NCI-H345 treated with DMSO at 0.1 percent for 48 hours (cell line): ENCODE results near the gene IYD.
"Not testable (repeated sequence)": the region's sequence is repeated elsewhere in the genome, so short reads cannot be mapped to it uniquely, and the experiment has no call there.

Source experiments
- DNase-seq: peaks from one replicate; lab custom pipeline; 2025; ENCODE audit not compliant: unreplicated experiment; lab: John Stamatoyannopoulos, UW

IYD gene

DNA sequence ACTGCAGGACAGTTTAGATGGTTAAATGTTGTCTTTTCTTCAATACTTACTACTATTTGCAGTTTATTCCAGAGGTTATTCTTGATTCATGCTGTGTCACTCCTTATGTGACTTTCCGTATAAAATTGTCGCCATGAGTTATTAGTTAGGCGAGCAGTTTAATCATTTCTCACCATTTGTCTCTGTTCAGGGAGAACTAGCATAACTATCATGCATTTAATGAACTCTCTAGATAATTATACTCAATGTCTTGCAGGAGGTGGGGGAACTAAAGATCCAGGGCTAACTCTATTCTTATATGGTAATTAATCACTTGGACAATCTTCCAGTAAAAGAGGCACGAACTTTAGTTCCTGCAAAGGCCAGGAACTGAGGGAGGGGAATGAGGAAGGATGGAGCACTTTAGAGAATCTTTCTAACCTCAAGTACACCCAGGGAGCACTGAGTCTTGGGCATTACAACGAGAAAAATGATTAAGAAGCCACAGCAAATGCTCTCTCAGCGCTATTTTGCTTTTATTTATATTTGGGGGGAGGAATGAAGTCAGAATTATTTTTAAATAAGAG, 58.3 kb downstream of the IYD start:
- no peak for DNase-seq

DNA sequence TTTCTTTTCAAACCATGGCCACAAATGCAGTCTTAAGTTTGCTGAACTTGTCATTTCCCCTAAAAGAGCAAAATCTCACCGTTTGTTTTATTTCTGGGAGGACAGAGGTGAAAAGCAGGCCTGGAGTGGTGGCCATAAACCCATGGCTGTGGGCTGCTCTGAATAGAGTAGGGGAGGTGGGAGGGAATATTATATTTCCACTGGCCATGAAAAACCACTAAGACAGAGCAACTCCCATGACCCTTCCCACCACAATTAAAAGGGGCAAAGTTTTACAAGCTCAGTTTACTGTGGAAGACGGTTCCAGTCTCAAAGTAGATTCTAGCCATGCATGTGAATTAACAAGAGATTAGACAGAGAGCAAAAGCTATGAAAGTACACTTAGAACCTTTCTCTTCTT, 59.0 kb downstream of the IYD start:
- no peak for DNase-seq

DNA sequence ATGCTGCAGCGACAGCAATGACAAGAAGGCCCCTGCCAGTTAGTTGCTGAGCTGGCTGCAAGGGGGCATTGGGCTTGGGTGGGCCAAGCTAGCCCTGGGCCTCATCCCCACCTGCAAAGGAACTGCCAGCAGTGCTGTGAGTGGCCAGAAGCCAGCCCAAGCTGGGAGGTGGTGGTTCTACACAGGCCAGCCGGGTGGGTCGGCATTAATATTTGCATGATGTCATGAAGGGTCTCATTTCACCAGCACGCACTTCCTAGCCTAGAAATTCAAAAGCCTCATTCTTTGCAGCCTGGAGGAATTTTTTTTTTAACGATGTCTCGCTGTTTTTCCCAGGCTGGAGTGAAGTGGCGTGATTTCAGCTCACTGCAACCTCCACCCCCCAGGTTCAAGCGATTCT, 62.0 kb downstream of the IYD start:
- DNase-seq, result no peak

DNA sequence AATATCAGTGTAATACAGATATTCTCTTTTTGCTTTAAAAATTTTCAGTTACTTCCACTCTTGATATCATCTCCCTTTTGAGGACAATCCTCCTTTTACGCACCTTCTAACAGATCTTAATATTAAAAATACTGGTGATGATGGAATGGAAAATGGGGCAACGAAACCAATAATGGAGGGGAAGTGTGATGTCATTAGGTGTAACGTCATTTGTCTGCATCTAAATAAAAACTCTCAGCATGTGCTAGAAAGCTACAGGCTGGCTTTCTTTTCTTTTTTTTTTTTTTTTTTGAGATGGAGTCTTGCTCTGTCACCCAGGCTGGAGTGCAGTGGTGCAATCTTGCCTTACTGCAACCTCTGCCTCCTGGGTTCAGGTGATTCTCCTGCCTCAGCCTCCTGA, 66.5 kb downstream of the IYD start:
- no peak for DNase-seq

DNA sequence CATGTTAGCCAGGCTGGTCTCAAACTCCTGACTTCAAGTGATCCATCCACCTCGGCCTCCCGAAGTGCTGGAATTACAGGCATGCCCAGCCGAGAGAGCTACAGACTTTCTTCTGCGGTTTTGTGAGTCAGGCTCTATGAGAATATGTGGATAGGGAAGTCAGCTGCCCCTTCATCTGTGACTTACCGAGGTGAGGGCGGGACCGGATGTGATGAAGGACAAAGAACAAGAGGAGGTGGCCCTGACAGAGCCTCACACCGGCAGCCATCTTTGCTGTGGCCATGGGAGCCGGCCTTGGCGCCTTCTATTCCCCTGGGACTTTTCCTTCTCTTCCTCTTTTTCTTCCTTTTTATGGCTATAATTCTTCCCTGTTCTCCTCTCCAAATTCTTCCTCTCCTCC, 67.0 kb downstream of the IYD start:
- no peak for DNase-seq

DNA sequence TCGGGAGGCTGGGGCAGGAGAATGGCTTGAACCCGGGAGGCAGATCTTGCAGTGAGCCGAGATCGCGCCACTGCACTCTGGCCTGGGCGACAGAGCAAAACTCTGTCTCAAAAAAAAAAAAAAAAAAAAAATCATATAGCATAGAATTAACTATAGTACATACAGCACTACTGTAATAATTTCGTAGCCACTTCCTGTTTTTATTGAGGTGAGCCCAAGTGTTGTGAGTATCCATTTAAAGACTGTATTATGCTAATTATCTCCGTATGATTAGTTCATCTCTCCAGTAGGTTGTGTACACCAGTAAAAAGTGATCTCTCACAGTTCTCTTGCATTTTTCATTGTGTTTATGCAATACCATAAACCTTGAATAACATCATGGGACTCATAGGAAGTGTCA, 70.6 kb downstream of the IYD start:
- DNase-seq, result no peak

DNA sequence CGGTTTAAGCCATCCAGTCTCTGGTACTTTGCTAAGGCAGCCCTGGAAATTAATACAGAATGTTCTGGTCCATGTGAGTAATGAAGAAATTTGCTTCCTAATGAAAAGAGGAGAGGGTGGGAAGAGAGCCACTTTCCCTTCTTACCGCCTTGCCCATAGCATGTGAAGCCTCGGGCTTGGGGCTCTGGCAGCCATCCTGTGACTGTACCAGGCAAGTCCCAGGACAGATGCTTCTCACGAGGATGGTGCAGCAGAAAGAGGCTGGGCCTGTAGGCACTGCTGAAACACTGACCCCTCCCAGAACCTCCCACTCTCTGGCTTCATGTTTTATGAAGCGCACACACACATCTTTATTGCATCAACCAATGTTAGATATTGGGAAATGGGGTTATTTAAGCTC, 74.8 kb downstream of the IYD start:
- DNase-seq, result no peak

DNA sequence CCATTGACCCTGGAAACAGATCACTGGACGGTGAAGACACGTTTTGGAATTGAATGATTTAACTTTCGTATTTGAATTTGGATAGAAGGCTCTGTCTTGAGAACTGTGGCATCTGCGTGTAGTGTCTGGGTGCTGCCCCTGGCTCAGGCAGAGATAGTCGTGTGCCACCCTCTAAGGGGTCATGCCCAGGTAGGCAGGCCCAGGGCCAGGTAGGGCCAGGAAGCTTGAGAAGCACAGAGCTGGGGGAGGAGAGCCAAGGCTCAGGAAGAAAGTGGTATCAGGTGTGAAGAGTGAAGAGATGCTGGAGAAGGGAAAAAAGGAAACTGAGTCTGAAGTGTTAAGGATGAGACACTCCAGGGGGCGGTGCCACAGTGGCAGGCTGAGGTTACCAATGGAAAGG, 75.5 kb downstream of the IYD start:
- no peak for DNase-seq

DNA sequence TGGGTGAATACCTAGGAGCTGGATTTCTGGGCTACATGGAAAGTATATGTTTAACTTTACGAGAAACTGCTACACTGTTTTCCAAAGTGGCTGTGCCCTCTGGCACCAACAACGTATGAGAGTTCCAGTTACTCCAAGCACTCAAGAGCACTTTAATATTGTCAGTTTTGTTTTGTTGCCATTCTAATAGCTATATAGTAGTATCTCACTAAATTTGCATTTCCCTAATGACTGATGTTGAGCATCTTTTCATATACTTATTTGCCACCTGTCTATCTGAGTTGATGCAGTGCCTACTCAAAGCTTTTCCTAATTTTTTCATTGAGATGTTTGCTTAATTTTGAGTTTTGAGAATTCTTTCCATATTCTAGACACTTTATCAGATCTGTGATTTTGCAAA, 76.7 kb downstream of the IYD start:
- no peak for DNase-seq

DNA sequence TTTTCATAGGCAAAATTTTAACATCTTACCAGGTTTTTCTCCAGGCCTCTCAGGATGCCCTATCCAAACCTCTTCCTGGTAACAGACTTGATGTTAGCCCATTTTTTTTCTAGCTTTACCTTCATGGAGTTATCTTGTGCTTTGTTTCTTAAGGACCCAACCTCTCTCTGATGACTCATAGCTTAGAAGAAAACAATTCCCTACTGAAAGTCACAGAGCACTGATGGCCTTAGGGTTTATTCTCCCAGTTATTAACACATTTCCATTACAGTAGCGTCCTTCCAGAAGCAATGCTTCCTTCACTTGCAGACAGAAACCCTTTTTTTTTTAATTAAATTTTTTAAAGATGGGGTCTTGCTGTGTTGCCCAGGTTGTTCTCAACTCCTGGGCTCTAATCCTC, 79.4 kb downstream of the IYD start:
- no peak for DNase-seq

DNA sequence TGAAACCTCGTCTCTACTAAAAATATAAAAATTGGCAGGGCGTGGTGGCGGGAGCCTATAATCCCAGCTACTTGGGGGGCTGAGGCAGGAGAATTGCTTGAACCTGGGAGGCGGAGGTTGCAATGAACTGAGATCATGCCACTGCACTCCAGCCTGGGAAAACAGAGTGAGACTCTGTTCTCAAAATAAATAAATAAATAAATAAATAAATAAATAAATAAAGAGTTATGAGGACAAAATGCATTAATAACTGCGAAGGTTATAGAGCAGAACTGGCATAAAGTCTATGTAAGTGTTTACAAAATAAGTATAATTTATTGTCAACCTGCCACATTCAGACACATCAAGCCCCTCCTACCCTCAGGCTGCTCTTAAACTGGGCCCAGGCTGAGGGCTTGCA, 80.2 kb downstream of the IYD start:
- not testable (repeated sequence) for DNase-seq

DNA sequence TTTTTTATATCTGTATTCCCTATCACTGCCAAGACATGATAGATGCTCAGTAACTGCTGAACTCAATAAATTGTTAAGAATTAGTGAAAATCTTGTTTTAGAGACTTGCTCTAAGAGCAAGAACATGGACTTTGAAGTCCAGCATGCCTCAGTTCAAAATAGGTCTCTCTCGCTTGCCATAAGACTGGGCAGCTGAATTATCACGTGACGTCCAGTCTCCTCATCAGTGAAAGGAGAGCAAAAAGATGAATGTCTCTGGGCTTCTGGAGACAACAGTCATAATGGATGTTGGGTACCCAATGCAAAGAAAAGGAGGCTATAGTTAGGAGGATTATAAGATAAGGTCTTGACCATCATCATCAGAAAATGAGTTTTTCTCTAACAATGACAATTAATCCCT, 82.1 kb downstream of the IYD start:
- no peak for DNase-seq

DNA sequence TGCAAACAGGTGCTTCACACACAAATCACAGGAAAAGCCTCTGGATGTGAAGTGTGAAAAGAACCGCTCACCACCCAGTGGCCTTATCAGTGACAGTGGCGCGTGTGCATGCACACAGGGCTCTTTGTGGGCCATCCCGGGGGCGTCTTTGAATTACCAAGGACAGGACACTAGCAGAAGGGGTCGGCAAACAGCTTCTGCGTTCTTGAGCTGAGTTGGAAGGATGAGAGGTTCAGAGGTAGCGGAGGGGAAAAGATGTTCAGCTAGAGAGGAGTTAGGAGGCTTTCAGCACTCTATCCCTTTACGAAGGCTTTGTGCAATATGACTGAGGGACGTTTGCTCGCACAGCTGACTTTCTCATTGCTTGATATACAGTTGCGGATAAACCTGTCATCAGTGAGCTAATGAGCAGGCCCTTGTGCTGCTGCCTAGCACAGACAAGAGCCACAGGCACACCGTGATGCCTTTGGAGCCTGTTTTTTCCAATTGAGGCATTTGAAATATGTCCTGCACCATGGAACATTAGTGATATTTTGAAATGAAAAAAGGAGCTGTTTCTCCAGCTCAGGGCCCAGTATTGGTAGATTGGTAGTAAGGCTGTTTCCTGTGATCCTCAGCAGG, 83.1 kb downstream of the IYD start:
- no peak for DNase-seq

DNA sequence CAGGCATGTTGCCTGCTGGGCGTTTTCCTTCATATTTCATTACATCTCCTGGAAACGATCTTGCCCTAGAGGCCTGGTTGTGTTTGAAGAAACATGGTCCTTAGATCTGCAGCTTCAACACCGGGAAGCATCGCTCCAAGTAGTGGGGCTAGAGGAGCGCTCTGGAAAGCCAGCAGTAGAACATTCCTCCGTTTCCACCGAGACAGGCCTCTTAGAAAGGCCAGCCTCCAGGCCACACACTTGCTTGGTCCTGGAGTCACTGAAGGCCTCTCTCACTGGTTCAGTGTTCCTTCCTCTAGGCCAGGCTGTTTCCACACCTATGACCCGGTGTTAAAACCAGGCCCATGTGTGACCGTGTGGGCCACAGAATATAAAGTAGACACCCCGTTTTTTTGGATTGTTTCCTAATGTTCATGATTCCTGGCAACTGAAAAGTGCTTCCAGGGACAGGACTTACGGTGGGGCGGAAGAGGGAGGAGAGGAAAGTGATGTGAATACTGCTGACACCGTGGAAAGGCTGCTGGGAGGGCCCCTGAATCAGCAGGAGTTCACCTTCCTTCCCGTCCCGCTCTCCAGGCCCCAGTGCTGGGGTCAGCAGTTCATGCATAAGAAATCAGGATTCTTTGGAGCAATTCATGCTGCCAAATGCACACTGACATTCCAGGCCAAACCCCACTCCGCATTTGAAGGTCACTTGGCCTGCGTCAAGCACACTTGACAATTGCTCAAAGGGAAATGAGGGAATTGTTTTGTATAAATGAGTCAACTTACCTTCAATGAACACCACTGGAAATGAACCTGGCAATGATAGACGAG, 83.8 kb downstream of the IYD start:
- no peak for DNase-seq

DNA sequence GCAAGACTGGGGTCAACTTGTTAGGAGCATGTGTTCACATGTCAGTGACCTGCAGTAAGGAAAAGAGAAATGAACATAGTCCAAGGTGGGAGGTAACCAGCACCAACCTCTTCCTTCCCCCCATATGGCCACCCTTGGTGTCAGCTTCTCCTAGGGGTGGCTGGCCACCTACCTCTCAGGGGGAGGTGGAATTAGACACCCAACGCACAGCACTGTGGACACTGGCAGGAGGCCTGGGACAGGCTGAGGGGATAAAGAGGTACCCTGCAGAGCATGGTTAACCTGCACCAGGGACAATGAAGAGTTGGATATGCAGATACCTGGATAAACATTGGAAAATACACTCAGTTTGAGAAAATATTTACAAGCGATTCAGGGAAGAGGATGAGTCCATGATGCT, 84.5 kb downstream of the IYD start:
- DNase-seq, result no peak
